Measurements from ENCODE around the gene LRFN4. TPM values are rescaled to one million over a fixed set of nuclear protein-coding genes. Genes with fewer than 3 reads are reported as not detected.
A peak's percentile ranks its signal among the peaks of the same experiment; 100 is the strongest.

The LRFN4 gene
- total and polyA plus RNA-seq, 2 of the 13 experiments (the other 11 are each of a cell fraction or from before 2014, with no cell fraction given): 1.3 to 6.8 TPM

GRCh38 chr11:66901964-66902390 is 45.1 kb downstream of the LRFN4 start (continued):
- TF ChIP-seq CTCF (CRISPR knock-in tag; IDR thresholded peaks at IDR 0.05) (no peak), FOXJ3 (CRISPR knock-in tag; IDR thresholded peaks at IDR 0.05; ENCODE audit: borderline replicate concordance) (peak; percentile 96), ZNF3 (CRISPR knock-in tag; IDR thresholded peaks at IDR 0.05) (no peak; the same call in 1 of the 2 replicates), RFX1 (IDR thresholded peaks at IDR 0.05) (no peak), ZBTB4 (CRISPR knock-in tag; IDR thresholded peaks at IDR 0.05; ENCODE audit: borderline replicate concordance) (no peak), ZNF292 (CRISPR knock-in tag; IDR thresholded peaks at IDR 0.05; ENCODE audit: borderline replicate concordance, low read depth) (peak; percentile 93; the same call in 1 of the 2 replicates), THYN1 (CRISPR knock-in tag; IDR thresholded peaks at IDR 0.05; ENCODE audit: borderline replicate concordance, low read depth) (no peak), KLF9 (CRISPR knock-in tag; IDR thresholded peaks at IDR 0.05; ENCODE audit: low read depth) (0 out of 2 replicates have a peak, but pooled peaks have one; percentile 36), ISX (CRISPR knock-in tag; conservative IDR thresholded peaks at IDR 0.05) (no peak), POGK (CRISPR knock-in tag; conservative IDR thresholded peaks at IDR 0.05) (peak; percentile 61), POLR2A (IDR thresholded peaks at IDR 0.05; ENCODE audit: insufficient read depth in 1 of 2, low read depth in 2 of 2, low read length in 2 of 2) (peak in 1 of 2 experiments; percentile 15; a peak in 1 of 4 replicates), E2F2 (CRISPR knock-in tag; IDR thresholded peaks at IDR 0.05; ENCODE audit: borderline replicate concordance) (no peak), ZNF678 (CRISPR knock-in tag; IDR thresholded peaks at IDR 0.05) (no peak)
- TF ChIP-seq, protein P1, sequence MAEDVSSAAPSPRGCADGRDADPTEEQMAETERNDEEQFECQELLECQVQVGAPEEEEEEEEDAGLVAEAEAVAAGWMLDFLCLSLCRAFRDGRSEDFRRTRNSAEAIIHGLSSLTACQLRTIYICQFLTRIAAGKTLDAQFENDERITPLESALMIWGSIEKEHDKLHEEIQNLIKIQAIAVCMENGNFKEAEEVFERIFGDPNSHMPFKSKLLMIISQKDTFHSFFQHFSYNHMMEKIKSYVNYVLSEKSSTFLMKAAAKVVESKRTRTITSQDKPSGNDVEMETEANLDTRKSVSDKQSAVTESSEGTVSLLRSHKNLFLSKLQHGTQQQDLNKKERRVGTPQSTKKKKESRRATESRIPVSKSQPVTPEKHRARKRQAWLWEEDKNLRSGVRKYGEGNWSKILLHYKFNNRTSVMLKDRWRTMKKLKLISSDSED (CRISPR knock-in tag; IDR thresholded peaks at IDR 0.05): no peak
- TF ChIP-seq, protein P2, sequence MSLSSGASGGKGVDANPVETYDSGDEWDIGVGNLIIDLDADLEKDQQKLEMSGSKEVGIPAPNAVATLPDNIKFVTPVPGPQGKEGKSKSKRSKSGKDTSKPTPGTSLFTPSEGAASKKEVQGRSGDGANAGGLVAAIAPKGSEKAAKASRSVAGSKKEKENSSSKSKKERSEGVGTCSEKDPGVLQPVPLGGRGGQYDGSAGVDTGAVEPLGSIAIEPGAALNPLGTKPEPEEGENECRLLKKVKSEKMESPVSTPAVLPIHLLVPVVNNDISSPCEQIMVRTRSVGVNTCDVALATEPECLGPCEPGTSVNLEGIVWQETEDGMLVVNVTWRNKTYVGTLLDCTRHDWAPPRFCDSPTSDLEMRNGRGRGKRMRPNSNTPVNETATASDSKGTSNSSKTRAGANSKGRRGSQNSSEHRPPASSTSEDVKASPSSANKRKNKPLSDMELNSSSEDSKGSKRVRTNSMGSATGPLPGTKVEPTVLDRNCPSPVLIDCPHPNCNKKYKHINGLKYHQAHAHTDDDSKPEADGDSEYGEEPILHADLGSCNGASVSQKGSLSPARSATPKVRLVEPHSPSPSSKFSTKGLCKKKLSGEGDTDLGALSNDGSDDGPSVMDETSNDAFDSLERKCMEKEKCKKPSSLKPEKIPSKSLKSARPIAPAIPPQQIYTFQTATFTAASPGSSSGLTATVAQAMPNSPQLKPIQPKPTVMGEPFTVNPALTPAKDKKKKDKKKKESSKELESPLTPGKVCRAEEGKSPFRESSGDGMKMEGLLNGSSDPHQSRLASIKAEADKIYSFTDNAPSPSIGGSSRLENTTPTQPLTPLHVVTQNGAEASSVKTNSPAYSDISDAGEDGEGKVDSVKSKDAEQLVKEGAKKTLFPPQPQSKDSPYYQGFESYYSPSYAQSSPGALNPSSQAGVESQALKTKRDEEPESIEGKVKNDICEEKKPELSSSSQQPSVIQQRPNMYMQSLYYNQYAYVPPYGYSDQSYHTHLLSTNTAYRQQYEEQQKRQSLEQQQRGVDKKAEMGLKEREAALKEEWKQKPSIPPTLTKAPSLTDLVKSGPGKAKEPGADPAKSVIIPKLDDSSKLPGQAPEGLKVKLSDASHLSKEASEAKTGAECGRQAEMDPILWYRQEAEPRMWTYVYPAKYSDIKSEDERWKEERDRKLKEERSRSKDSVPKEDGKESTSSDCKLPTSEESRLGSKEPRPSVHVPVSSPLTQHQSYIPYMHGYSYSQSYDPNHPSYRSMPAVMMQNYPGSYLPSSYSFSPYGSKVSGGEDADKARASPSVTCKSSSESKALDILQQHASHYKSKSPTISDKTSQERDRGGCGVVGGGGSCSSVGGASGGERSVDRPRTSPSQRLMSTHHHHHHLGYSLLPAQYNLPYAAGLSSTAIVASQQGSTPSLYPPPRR (CRISPR knock-in tag; IDR thresholded peaks at IDR 0.05; ENCODE audit: borderline replicate concordance): peak; percentile 84; the same call in 1 of the 2 replicates
